ENCODE results near the gene FBXO36.
"Not testable (repeated sequence)": the region's sequence is repeated elsewhere in the genome, so short reads cannot be mapped to it uniquely, and the experiment has no call there.

Gene FBXO36

DNA sequence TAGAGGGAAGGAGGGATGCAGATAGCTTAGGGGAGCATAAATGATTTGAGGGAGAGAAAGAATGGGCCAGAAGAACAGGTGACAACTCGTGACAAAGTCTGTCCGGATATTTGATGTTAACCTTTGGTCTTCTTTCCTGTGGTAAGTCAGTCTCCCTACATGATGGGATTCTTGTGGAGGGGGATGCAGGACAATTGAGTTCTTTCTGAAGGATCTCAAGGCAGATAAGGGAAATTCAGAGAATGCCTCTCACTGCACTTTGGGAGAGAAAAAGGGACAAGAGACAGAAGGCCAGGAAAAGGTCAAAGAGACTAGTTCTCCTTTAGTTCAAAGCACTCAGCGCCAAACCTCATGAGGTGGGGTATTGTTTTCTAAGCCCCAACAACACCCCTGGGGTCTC is 34.2 kb downstream of the FBXO36 start:
- Mint-ChIP-seq H3K27me3 (no peaks in the 10 kb centered on the region), H3K27ac (no peak overlapping the region), H3K9me3 (no peaks in the 10 kb centered on the region), H3K36me3 (ENCODE audit: insufficient read depth) (no peaks in the 10 kb centered on the region), H3K4me3 (no peak overlapping the region), H3K4me1 (ENCODE audit: low read depth in 2 of 2) (no peaks in the 10 kb centered on the region)
- no peak for DNase-seq
- ATAC-seq (replicated peaks): no peak

DNA sequence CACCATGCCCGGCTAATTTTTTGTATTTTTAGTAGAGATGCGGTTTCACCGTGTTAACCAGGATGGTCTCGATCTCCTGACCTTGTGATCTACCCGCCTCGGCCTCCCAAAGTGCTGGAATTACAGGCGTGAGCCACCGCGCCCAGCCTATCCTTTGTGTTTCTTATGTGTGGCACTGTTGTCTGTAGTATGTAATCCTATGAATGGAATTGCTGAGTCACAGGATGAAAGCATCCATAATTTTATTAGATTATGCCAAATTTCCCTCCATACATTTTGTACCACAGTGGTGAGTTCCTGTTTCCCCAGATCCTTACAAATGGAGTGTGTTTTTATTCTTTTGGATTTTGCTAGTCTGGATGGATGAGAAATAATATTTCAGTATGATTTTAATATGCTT is 41.3 kb downstream of the FBXO36 start:
- H3K4me1 Mint-ChIP-seq (ENCODE audit: low read depth in 2 of 2); DNase-seq; H3K4me3 Mint-ChIP-seq; H3K27ac Mint-ChIP-seq; H3K9me3 Mint-ChIP-seq; H3K36me3 Mint-ChIP-seq (ENCODE audit: insufficient read depth); H3K27me3 Mint-ChIP-seq; ATAC-seq (replicated peaks): not testable (repeated sequence)

DNA sequence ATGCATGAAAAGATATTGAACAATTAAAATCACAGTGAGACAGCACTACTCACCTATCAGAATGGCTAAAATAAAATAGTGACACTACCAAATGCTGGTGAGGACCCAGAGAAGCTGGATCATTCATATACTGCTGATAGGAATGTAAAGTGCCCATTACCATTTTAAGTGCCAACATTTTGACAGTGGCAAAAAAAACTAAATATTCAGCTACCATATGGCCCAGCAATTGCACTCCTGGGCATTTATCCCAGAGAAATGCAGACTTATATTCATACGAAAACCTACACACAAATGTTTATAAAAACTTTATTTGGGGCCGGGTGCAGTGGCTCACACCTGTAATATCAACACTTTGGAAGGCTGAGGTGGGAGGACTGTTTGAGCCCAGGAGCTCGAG is 47.6 kb downstream of the FBXO36 start:
- DNase-seq (no peak), ATAC-seq (replicated peaks) (no peak)
- Mint-ChIP-seq H3K4me1 (ENCODE audit: low read depth in 2 of 2) (no peaks in the 10 kb centered on the region), H3K27ac (no peak overlapping the region), H3K36me3 (ENCODE audit: insufficient read depth) (no peaks in the 10 kb centered on the region), H3K9me3 (no peaks in the 10 kb centered on the region), H3K27me3 (no peaks in the 10 kb centered on the region), H3K4me3 (no peak overlapping the region)

DNA sequence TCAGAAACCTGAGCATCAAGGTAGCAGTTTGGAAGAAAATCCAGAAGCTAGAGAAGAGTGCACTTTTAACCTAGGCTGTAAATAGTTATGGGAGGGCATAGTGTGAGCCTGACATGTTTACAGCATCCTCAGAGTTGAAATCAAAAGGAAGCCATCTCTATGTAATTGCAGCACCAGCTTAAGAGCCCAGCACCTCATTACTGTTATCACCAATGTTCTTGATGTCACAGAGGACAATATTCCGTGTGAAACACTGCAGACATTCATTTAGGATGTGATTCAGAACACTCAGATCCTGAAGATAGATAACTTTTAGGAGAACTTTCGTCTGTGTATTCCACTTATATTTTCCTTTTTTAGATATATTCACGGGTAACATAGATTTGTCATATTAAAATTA is 48.1 kb downstream of the FBXO36 start:
- no peak overlapping the region for H3K4me3 Mint-ChIP-seq
- H3K27me3 Mint-ChIP-seq: no peaks in the 10 kb centered on the region
- H3K27ac Mint-ChIP-seq: no peak overlapping the region
- no peaks in the 10 kb centered on the region for H3K4me1 Mint-ChIP-seq (ENCODE audit: low read depth in 2 of 2)
- no peaks in the 10 kb centered on the region for H3K9me3 Mint-ChIP-seq
- no peaks in the 10 kb centered on the region for H3K36me3 Mint-ChIP-seq (ENCODE audit: insufficient read depth)
- no peak for ATAC-seq (replicated peaks)
- no peak for DNase-seq

- no peak for ATAC-seq (replicated peaks)
- no peaks in the 10 kb centered on the region for H3K36me3 Mint-ChIP-seq (ENCODE audit: insufficient read depth)
- H3K27me3 Mint-ChIP-seq: no peaks in the 10 kb centered on the region
- no peak overlapping the region for H3K27ac Mint-ChIP-seq
- no peak overlapping the region for H3K4me3 Mint-ChIP-seq
- no peaks in the 10 kb centered on the region for H3K4me1 Mint-ChIP-seq (ENCODE audit: low read depth in 2 of 2)
- H3K9me3 Mint-ChIP-seq: no peaks in the 10 kb centered on the region
- no peak for DNase-seq
Measured at GRCh38 chr2:229971298-229971790, 49.0 kb downstream of the FBXO36 start.

DNA sequence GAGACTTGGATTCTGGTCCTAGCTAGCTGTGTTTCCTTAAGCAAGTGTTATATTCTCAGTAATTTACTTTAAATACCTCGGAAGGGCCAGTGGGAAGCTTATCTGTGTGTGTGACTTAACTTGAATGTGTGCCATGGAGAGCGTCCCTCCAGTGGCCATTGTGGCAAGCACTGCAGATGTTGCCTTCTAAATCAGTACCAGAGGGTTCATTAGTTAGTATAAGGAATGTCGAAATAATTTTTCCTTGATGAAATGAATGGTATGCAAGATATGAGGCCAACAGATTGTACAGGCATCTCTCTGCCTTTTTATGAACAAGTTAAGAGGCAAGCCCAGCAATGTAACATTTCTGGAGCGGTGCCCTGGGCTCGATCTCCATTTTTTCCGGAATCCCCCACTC is 52.0 kb downstream of the FBXO36 start:
- no peaks in the 10 kb centered on the region for H3K9me3 Mint-ChIP-seq
- no peaks in the 10 kb centered on the region for H3K4me1 Mint-ChIP-seq (ENCODE audit: low read depth in 2 of 2)
- ATAC-seq (replicated peaks): no peak
- H3K36me3 Mint-ChIP-seq (ENCODE audit: insufficient read depth): no peaks in the 10 kb centered on the region
- no peak for DNase-seq
- H3K4me3 Mint-ChIP-seq: no peak overlapping the region
- no peak overlapping the region for H3K27ac Mint-ChIP-seq
- no peaks in the 10 kb centered on the region for H3K27me3 Mint-ChIP-seq

DNA sequence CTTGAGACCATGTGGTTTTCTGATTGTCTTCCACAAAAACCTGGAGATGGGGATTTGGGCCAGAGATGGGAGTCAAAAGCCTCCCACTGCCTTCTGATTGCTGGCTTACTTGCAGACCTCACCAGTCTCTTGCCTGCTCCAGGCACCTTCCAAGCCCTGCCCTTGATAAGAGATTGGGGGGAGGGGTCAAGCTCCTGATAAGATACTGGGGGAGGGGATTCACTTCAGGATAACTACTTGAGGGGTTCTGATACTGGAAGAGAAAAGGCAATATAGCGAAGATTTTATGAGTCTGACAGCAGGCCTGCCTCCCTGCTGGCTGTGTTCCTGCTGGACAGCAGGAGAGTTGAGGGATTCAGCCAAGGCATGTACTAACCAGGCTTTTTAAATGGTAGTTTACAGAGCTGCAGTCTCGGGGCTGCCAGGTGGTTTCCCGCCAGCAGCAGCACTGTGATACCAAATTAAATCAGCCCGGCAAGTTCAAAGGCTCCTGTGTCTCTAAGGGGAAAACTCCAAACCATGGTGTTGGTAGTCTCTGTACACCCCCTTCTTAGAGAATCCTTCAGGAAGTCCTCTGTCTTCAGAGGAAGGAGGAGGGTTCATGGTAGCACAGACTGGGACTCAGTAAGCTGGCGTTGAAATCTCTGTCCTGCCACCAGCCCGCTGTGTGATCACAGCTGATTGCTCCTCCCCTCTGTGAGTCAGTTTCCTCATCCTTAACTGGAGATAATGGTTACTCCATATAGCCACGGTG is 58.3 kb downstream of the FBXO36 start:
- ATAC-seq (replicated peaks) (peak; percentile 33), DNase-seq (no peak)
- H3K4me1 Mint-ChIP-seq (ENCODE audit: low read depth in 2 of 2): peaks cover 7 to 8% of the 10 kb centered on the region in 2 donors
- H3K9me3 Mint-ChIP-seq: no peaks in the 10 kb centered on the region
- H3K4me3 Mint-ChIP-seq: no peak overlapping the region
- no peaks in the 10 kb centered on the region for H3K36me3 Mint-ChIP-seq (ENCODE audit: insufficient read depth)
- H3K27me3 Mint-ChIP-seq: no peaks in the 10 kb centered on the region
- peak overlapping the region; percentile 35 to 76 for H3K27ac Mint-ChIP-seq

DNA sequence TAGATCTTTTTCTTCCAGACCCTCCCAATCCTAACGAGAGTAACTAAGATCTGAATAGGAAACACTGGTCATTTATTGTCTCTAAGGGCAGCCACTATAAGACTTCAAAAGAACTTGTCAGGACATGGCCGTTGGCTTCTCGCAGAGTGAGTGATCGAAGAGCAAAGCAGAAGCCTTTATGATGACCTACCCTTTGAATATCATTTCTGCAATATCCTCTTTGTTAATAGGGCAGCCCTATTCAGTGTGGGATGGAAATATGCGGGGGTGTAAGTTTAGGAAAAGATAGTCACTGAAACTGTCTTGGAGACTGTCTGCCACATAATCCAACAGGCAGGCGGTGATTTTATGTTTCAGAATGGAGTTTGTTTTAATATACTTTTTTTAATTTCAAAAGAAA is 70.9 kb downstream of the FBXO36 start:
- Mint-ChIP-seq H3K9me3 (no peaks in the 10 kb centered on the region), H3K27me3 (no peaks in the 10 kb centered on the region), H3K27ac (no peak overlapping the region), H3K4me1 (ENCODE audit: low read depth in 2 of 2) (no peaks in the 10 kb centered on the region), H3K36me3 (ENCODE audit: insufficient read depth) (peaks cover 3% of the 10 kb centered on the region), H3K4me3 (no peak overlapping the region)
- DNase-seq (no peak), ATAC-seq (replicated peaks) (no peak)

GRCh38 chr2:229996320-229996719 is 74.0 kb downstream of the FBXO36 start:
- no peaks in the 10 kb centered on the region for H3K9me3 Mint-ChIP-seq
- H3K4me3 Mint-ChIP-seq: no peak overlapping the region
- DNase-seq: no peak
- no peak overlapping the region for H3K27ac Mint-ChIP-seq
- no peak for ATAC-seq (replicated peaks)
- no peaks in the 10 kb centered on the region for H3K36me3 Mint-ChIP-seq (ENCODE audit: insufficient read depth)
- no peaks in the 10 kb centered on the region for H3K27me3 Mint-ChIP-seq
- H3K4me1 Mint-ChIP-seq (ENCODE audit: low read depth in 2 of 2): peaks cover 3 to 6% of the 10 kb centered on the region in 2 donors

GRCh38 chr2:229997565-229997964 is 75.3 kb downstream of the FBXO36 start:
- Mint-ChIP-seq H3K36me3 (ENCODE audit: insufficient read depth) (no peaks in the 10 kb centered on the region), H3K9me3 (no peaks in the 10 kb centered on the region), H3K4me3 (no peak overlapping the region), H3K4me1 (ENCODE audit: low read depth in 2 of 2) (peaks cover 3 to 6% of the 10 kb centered on the region in 2 donors), H3K27me3 (no peaks in the 10 kb centered on the region), H3K27ac (no peak overlapping the region)
- DNase-seq: no peak
- no peak for ATAC-seq (replicated peaks)

DNA sequence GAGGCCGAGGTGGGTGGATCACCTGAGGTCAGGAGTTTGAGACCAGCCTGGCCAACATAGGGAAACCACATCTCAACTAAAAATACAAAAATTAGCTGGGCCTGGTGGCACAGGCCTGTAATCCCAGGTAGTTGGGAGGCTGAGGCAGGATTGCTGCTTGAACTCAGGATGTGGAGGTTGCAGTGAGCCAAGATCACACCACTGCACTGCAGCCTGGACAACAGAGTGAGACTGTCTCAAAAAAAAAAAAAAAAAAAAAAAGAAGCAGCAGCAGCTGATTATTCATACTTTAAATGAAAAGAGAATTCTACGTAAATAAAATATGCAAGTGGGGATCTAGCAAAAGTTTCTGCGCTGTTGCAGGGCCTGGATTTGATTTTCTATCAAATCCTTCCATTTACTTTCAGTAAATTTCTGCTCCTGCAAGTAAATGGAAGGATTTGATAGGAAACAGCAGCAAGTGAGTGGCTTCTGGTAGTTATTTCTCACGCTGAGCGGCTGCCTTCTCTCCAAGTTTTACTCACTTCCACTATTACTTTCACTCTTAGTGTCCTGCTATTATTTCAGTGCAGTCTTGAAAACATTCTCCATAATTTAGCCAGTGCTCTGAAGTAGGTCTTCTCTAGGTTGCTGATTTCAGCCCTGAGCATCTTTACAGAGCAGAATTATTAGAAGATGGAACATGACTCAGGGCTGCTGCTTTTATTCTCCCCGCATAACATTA is 78.0 kb downstream of the FBXO36 start:
- DNase-seq: no peak
- no peaks in the 10 kb centered on the region for H3K36me3 Mint-ChIP-seq (ENCODE audit: insufficient read depth)
- H3K9me3 Mint-ChIP-seq: no peaks in the 10 kb centered on the region
- H3K27me3 Mint-ChIP-seq: no peaks in the 10 kb centered on the region
- H3K4me3 Mint-ChIP-seq: peak overlapping the region; percentile 17 to 46
- ATAC-seq (replicated peaks): no peak
- H3K4me1 Mint-ChIP-seq (ENCODE audit: low read depth in 2 of 2): peaks cover 3 to 6% of the 10 kb centered on the region in 2 donors
- peak overlapping the region; percentile 46 to 77 for H3K27ac Mint-ChIP-seq

GRCh38 chr2:230007931-230008707 is 85.8 kb downstream of the FBXO36 start:
- Mint-ChIP-seq H3K9me3 (no peaks in the 10 kb centered on the region), H3K27ac (peak overlapping the region in 1 of 2 donors; percentile 46), H3K27me3 (no peaks in the 10 kb centered on the region), H3K36me3 (ENCODE audit: insufficient read depth) (peaks cover 3% of the 10 kb centered on the region), H3K4me3 (no peak overlapping the region), H3K4me1 (ENCODE audit: low read depth in 2 of 2) (peaks cover 2 to 7% of the 10 kb centered on the region in 2 donors)
- ATAC-seq (replicated peaks) (peak; percentile 44), DNase-seq (peak; percentile 67 to 73 (median 72))

GRCh38 chr2:230008708-230009066 is 86.4 kb downstream of the FBXO36 start:
- H3K4me3 Mint-ChIP-seq: no peak overlapping the region
- ATAC-seq (replicated peaks): no peak
- no peaks in the 10 kb centered on the region for H3K27me3 Mint-ChIP-seq
- no peaks in the 10 kb centered on the region for H3K9me3 Mint-ChIP-seq
- peak overlapping the region in 1 of 2 donors; percentile 46 for H3K27ac Mint-ChIP-seq
- DNase-seq: no peak
- H3K36me3 Mint-ChIP-seq (ENCODE audit: insufficient read depth): peaks cover 3% of the 10 kb centered on the region
- peaks cover 2 to 7% of the 10 kb centered on the region in 2 donors for H3K4me1 Mint-ChIP-seq (ENCODE audit: low read depth in 2 of 2)

Data from effector memory CD8-positive, alpha-beta T cell (primary cell).